Measurements from ENCODE around the gene TTC19.

The TTC19 gene

GRCh38 chr17:15998031-15998562 is 1.5 kb upstream of the TTC19 start:
- H3K27me3 Mint-ChIP-seq = no peaks in the 10 kb centered on the region
- peaks cover 34% of the 10 kb centered on the region for H3K4me1 Mint-ChIP-seq (ENCODE audit: low read depth)
- peak overlapping the region; percentile 99 for H3K27ac Mint-ChIP-seq
- DNase-seq = no peak
- no peaks in the 10 kb centered on the region for H3K9me3 Mint-ChIP-seq
- H3K36me3 Mint-ChIP-seq (ENCODE audit: low read depth) = peaks cover 56% of the 10 kb centered on the region
- H3K4me3 Mint-ChIP-seq = peak overlapping the region; percentile 86

GRCh38 chr17:15999974-16000827 is 577 bp downstream of the TTC19 start:
- peak overlapping the region; percentile 86 for H3K4me3 Mint-ChIP-seq
- peak overlapping the region; percentile 88 for H3K27ac Mint-ChIP-seq
- peaks cover 65% of the 10 kb centered on the region for H3K36me3 Mint-ChIP-seq (ENCODE audit: low read depth)
- DNase-seq = no peak
- no peaks in the 10 kb centered on the region for H3K9me3 Mint-ChIP-seq
- peaks cover 40% of the 10 kb centered on the region for H3K4me1 Mint-ChIP-seq (ENCODE audit: low read depth)
- H3K27me3 Mint-ChIP-seq = no peaks in the 10 kb centered on the region

- H3K4me1 Mint-ChIP-seq (ENCODE audit: low read depth) = peaks cover 42% of the 10 kb centered on the region
- no peak for DNase-seq
- H3K9me3 Mint-ChIP-seq = no peaks in the 10 kb centered on the region
Observed at GRCh38 chr17:16001226-16001897, 1.7 kb downstream of the TTC19 start.

GRCh38 chr17:16002708-16003260 is 3.2 kb downstream of the TTC19 start:
- Mint-ChIP-seq H3K4me1 (ENCODE audit: low read depth) (peaks cover 53% of the 10 kb centered on the region), H3K4me3 (no peak overlapping the region), H3K27me3 (no peaks in the 10 kb centered on the region), H3K27ac (peak overlapping the region; percentile 22), H3K9me3 (no peaks in the 10 kb centered on the region), H3K36me3 (ENCODE audit: low read depth) (peaks cover 81% of the 10 kb centered on the region)
- DNase-seq = no peak

More at GRCh38 chr17:16001226-16001897, 1.7 kb downstream of the TTC19 start:
- Mint-ChIP-seq H3K27me3 (no peaks in the 10 kb centered on the region), H3K36me3 (ENCODE audit: low read depth) (peaks cover 73% of the 10 kb centered on the region), H3K27ac (peak overlapping the region; percentile 88), H3K4me3 (peak overlapping the region; percentile 86)

- H3K4me3 Mint-ChIP-seq = no peak overlapping the region
- peaks cover 91% of the 10 kb centered on the region for H3K36me3 Mint-ChIP-seq (ENCODE audit: low read depth)
- no peaks in the 10 kb centered on the region for H3K9me3 Mint-ChIP-seq
- peaks cover 56% of the 10 kb centered on the region for H3K4me1 Mint-ChIP-seq (ENCODE audit: low read depth)
- H3K27ac Mint-ChIP-seq = peak overlapping the region; percentile 63
- no peak for DNase-seq
- no peaks in the 10 kb centered on the region for H3K27me3 Mint-ChIP-seq
Observed at GRCh38 chr17:16003841-16004240, 4.2 kb downstream of the TTC19 start.

- Mint-ChIP-seq H3K4me3 (no peak overlapping the region), H3K4me1 (ENCODE audit: low read depth) (peaks cover 54% of the 10 kb centered on the region), H3K36me3 (ENCODE audit: low read depth) (peaks cover 94% of the 10 kb centered on the region), H3K27me3 (no peaks in the 10 kb centered on the region), H3K9me3 (no peaks in the 10 kb centered on the region), H3K27ac (no peak overlapping the region)
- no peak for DNase-seq
Observed at GRCh38 chr17:16005636-16006035, 6.0 kb downstream of the TTC19 start.

- Mint-ChIP-seq H3K9me3 (no peaks in the 10 kb centered on the region), H3K27ac (peak overlapping the region; percentile 68), H3K27me3 (no peaks in the 10 kb centered on the region), H3K4me3 (no peak overlapping the region), H3K36me3 (ENCODE audit: low read depth) (peaks cover 94% of the 10 kb centered on the region), H3K4me1 (ENCODE audit: low read depth) (peaks cover 42% of the 10 kb centered on the region)
- DNase-seq = no peak
Observed at GRCh38 chr17:16007439-16007838, 7.8 kb downstream of the TTC19 start.

- Mint-ChIP-seq H3K4me3 (no peak overlapping the region), H3K4me1 (ENCODE audit: low read depth) (peaks cover 21% of the 10 kb centered on the region), H3K27ac (no peak overlapping the region), H3K36me3 (ENCODE audit: low read depth) (peaks cover 88% of the 10 kb centered on the region), H3K27me3 (no peaks in the 10 kb centered on the region), H3K9me3 (no peaks in the 10 kb centered on the region)
- no peak for DNase-seq
Observed at GRCh38 chr17:16013943-16014407, 14.4 kb downstream of the TTC19 start.

GRCh38 chr17:16019347-16019746 is 19.7 kb downstream of the TTC19 start:
- H3K9me3 Mint-ChIP-seq = no peaks in the 10 kb centered on the region
- H3K27me3 Mint-ChIP-seq = no peaks in the 10 kb centered on the region
- peak overlapping the region; percentile 72 for H3K27ac Mint-ChIP-seq
- peaks cover 26% of the 10 kb centered on the region for H3K4me1 Mint-ChIP-seq (ENCODE audit: low read depth)
- no peak for DNase-seq
- no peak overlapping the region for H3K4me3 Mint-ChIP-seq
- peaks cover 92% of the 10 kb centered on the region for H3K36me3 Mint-ChIP-seq (ENCODE audit: low read depth)

GRCh38 chr17:16023881-16024280 is 24.3 kb downstream of the TTC19 start:
- Mint-ChIP-seq H3K36me3 (ENCODE audit: low read depth) (peaks cover 99% of the 10 kb centered on the region), H3K4me1 (ENCODE audit: low read depth) (peaks cover 56% of the 10 kb centered on the region), H3K4me3 (no peak overlapping the region), H3K27me3 (no peaks in the 10 kb centered on the region), H3K27ac (no peak overlapping the region), H3K9me3 (no peaks in the 10 kb centered on the region)
- DNase-seq = no peak

- DNase-seq = no peak
- H3K36me3 Mint-ChIP-seq (ENCODE audit: low read depth) = peaks cover 99% of the 10 kb centered on the region
- H3K4me1 Mint-ChIP-seq (ENCODE audit: low read depth) = peaks cover 65% of the 10 kb centered on the region
- H3K9me3 Mint-ChIP-seq = no peaks in the 10 kb centered on the region
- no peaks in the 10 kb centered on the region for H3K27me3 Mint-ChIP-seq
- no peak overlapping the region for H3K4me3 Mint-ChIP-seq
- peak overlapping the region; percentile 71 for H3K27ac Mint-ChIP-seq
Observed at GRCh38 chr17:16025202-16025601, 25.6 kb downstream of the TTC19 start.

GRCh38 chr17:16026895-16027294 is 27.3 kb downstream of the TTC19 start:
- peaks cover 100% of the 10 kb centered on the region for H3K36me3 Mint-ChIP-seq (ENCODE audit: low read depth)
- no peak for DNase-seq
- H3K27ac Mint-ChIP-seq = peak overlapping the region; percentile 98
- H3K9me3 Mint-ChIP-seq = no peaks in the 10 kb centered on the region
- H3K4me3 Mint-ChIP-seq = no peak overlapping the region
- H3K4me1 Mint-ChIP-seq (ENCODE audit: low read depth) = peaks cover 65% of the 10 kb centered on the region
- no peaks in the 10 kb centered on the region for H3K27me3 Mint-ChIP-seq

GRCh38 chr17:16027708-16028584 is 28.3 kb downstream of the TTC19 start:
- Mint-ChIP-seq H3K27me3 (no peaks in the 10 kb centered on the region), H3K9me3 (no peaks in the 10 kb centered on the region), H3K4me1 (ENCODE audit: low read depth) (peaks cover 59% of the 10 kb centered on the region), H3K27ac (peak overlapping the region; percentile 98), H3K36me3 (ENCODE audit: low read depth) (peaks cover 100% of the 10 kb centered on the region), H3K4me3 (peak overlapping the region; percentile 67)
- peak; percentile 59 for DNase-seq
